Astrocyte (in vitro differentiated cells and primary cell): Measurements from ENCODE around the gene SNRPB2.

Experiments
- CTCF ChIP-seq: IDR thresholded peaks from 2 replicates; pipeline ENCODE4 v1.5.1; 2011; ENCODE audit warnings: low read depth, mild to moderate bottlenecking, inconsistent platforms, low read length, moderate library complexity; ENCODE audit not compliant: insufficient read depth
- EZH2 ChIP-seq: IDR thresholded peaks from 2 replicates; pipeline ENCODE4 v1.6.1; 2012; ENCODE audit warnings: mild to moderate bottlenecking, low read length, inconsistent platforms; ENCODE audit not compliant: insufficient read depth

DNA sequence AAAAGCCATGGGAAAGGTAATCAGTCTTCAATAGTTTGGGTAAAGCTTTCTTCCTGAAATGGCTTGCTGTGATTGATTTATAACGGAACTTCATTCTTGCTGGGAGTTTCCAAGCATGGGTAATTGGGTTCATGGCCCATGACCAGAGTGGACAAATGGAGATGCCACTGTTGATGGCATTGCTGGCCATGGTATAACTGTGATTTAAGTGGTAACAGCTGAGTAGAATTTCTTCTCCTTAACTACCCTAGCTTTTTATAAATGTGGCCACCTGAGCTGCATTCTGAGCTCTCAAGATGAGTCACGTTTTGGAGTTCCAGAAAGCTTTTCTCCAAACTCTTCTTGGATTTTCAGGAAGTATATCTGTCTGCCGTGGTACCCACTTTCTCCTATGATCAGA, 39.9 kb upstream of the SNRPB2 start:
- TF ChIP-seq CTCF: no peak
- no peak for TF ChIP-seq EZH2
